B cell (primary cell): ENCODE measurements around the gene QSER1.

Experiments
- EZH2 ChIP-seq: IDR thresholded peaks from 2 replicates; pipeline ENCODE4 v1.6.1; 2012; ENCODE audit warnings: borderline replicate concordance, low read depth, mild to moderate bottlenecking, moderate library complexity, low read length; ENCODE audit not compliant: insufficient read depth, poor library complexity, severe bottlenecking
- TF ChIP-seq, protein P1 (sequence below): fragments of 200-600 bp; IDR thresholded peaks from one replicate; pipeline ENCODE4 v1.8.0; 2022; ENCODE audit warnings: antibody characterized with exemption, mild to moderate bottlenecking

DNA sequence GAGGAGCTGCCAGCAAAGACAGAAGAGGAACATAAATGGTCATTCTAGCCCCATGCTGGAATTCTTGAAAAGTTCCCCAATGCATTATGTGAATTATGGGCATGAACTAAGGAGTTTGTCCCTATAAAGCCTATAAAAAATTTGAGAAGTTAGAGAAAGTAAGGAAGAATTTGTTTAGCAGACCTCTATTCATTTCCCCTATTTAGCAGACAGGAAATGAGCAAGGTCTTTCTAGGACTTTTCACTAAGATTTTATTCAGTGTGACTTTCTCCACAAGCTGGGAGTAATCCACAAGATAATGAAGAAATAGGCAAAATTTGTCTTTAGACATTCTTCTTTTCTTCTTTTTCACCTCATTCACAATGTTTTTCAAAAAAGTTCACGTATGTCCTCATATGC lies 42.9 kb upstream of the QSER1 start:
- TF ChIP-seq, protein P1, sequence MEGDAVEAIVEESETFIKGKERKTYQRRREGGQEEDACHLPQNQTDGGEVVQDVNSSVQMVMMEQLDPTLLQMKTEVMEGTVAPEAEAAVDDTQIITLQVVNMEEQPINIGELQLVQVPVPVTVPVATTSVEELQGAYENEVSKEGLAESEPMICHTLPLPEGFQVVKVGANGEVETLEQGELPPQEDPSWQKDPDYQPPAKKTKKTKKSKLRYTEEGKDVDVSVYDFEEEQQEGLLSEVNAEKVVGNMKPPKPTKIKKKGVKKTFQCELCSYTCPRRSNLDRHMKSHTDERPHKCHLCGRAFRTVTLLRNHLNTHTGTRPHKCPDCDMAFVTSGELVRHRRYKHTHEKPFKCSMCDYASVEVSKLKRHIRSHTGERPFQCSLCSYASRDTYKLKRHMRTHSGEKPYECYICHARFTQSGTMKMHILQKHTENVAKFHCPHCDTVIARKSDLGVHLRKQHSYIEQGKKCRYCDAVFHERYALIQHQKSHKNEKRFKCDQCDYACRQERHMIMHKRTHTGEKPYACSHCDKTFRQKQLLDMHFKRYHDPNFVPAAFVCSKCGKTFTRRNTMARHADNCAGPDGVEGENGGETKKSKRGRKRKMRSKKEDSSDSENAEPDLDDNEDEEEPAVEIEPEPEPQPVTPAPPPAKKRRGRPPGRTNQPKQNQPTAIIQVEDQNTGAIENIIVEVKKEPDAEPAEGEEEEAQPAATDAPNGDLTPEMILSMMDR = no peak
- no peak for TF ChIP-seq EZH2
